MG63 (cell line): ENCODE results near the gene RACGAP1. TPM values are rescaled to one million over a fixed set of nuclear protein-coding genes. Genes with fewer than 3 reads are reported as not detected.
A peak's percentile ranks its signal among the peaks of the same experiment; 100 is the strongest.

Experiments used
- DNase-seq: peaks from one replicate; pipeline ENCODE4 v3.0.0-alpha.2; 2020
- H3K27me3 ChIP-seq: fragments of 250-450 bp; sonication (Bioruptor Pico); 2 replicates; pipeline ENCODE4 v1.5.1; 2020; ENCODE audit warnings: mild to moderate bottlenecking, moderate library complexity
- H3K36me3 ChIP-seq: fragments of 250-450 bp; sonication (Bioruptor Pico); 2 replicates; pipeline ENCODE4 v1.5.1; 2020; ENCODE audit warnings: mild to moderate bottlenecking, moderate library complexity
- H3K4me3 ChIP-seq: fragments of 250-450 bp; sonication (Bioruptor Pico); 2 replicates; pipeline ENCODE4 v1.5.1; 2020; ENCODE audit warnings: mild to moderate bottlenecking, moderate library complexity
- H3K9me3 ChIP-seq: fragments of 250-450 bp; sonication (Bioruptor Pico); 2 replicates; pipeline ENCODE4 v1.5.1; 2020; ENCODE audit warnings: mild to moderate bottlenecking, moderate library complexity
- total RNA-seq: library from RNA; depleted of rRNA; stranded (reverse); fragments of >200 nt; shearing (Covaris generic); gene quantifications from 2 replicates; pipeline ENCODE4 v1.2.3, GENCODE V29; 2014; ENCODE audit warnings: low replicate concordance

Gene RACGAP1
- total RNA-seq, 1 experiment from 2014 or later = 166 TPM

- H3K9me3 ChIP-seq = no peaks in the 10 kb centered on the region
- no peaks in the 10 kb centered on the region for H3K36me3 ChIP-seq
- no peak for DNase-seq
- no peaks in the 10 kb centered on the region for H3K27me3 ChIP-seq
- no peak overlapping the region for H3K4me3 ChIP-seq
Observed at GRCh38 chr12:49969027-49969426, 56.3 kb downstream of the RACGAP1 start.

- Histone ChIP-seq H3K27me3 (no peaks in the 10 kb centered on the region), H3K4me3 (no peak overlapping the region), H3K9me3 (no peaks in the 10 kb centered on the region), H3K36me3 (no peaks in the 10 kb centered on the region)
- DNase-seq = no peak
Observed at GRCh38 chr12:49968471-49968870, 56.8 kb downstream of the RACGAP1 start.

DNA sequence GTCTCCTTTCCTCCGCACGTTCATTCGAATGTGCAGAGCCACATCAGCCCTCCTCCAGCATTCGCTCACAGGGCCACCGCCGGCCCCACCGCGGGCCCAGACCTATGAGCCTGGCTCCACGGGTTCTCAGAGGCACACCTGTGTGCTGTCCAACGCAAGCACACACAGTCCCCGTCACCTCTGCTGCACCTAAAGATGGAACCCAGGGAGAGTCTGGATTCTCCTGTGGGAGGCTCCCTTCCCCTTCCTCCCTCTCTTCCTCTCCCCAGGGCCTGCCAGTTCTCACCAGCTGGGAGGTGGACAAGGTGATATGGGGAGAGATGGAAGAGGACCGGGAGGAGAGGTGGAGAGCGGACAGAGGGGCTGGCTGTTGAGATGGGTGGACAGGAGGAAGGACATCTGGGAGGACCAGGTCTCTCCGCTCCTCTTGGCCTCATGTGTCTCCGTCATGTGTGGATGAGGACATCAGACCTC, 57.5 kb downstream of the RACGAP1 start:
- Histone ChIP-seq H3K36me3 (no peaks in the 10 kb centered on the region), H3K4me3 (no peak overlapping the region), H3K27me3 (no peaks in the 10 kb centered on the region), H3K9me3 (no peaks in the 10 kb centered on the region)
- no peak for DNase-seq

DNA sequence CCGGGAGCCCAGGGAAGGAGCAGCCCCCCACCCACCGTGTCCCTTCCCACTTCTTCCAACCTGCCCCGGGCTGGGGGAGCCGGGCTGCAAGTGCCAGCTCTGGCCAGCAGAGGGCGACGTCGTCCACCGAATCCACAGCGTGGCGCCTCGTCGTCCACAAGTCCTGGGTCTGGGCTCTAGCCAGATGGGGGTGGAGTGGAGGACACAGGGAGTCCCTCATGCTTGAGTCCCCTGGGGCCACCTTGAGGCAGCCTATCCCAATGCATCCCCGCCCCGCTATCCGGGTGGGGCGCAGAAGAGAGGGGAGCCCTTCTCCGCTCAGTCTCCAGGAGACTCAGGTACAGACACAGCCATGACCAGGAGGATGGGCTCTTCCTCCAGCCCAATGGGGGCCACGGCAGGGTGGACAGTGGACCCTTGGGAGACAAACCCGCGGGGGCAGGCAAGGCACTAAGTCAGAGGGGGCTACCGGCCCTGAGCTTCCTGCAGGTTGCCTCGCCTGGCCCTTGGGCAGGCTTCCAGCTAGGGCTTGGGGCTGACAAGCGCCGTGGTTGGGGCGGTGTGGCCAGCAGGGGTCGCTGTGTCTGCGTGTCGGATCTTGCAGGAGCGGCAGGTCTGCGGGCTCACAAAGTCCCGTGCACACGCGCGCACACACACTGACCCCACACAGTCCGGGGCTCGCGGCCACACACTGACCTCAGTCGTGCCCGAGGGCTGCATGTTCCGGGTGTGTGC, 58.1 kb downstream of the RACGAP1 start:
- H3K27me3 ChIP-seq = no peaks in the 10 kb centered on the region
- H3K36me3 ChIP-seq = no peaks in the 10 kb centered on the region
- H3K4me3 ChIP-seq = peak overlapping the region; percentile 20
- no peaks in the 10 kb centered on the region for H3K9me3 ChIP-seq
- peak; percentile 70 for DNase-seq

GRCh38 chr12:49966511-49967041, 58.7 kb downstream of the RACGAP1 start:
- Histone ChIP-seq H3K27me3 (no peaks in the 10 kb centered on the region), H3K4me3 (no peak overlapping the region), H3K36me3 (no peaks in the 10 kb centered on the region), H3K9me3 (no peaks in the 10 kb centered on the region)
- no peak for DNase-seq

GRCh38 chr12:49965836-49966235, 59.5 kb downstream of the RACGAP1 start:
- no peak for DNase-seq
- Histone ChIP-seq H3K9me3 (no peaks in the 10 kb centered on the region), H3K36me3 (no peaks in the 10 kb centered on the region), H3K4me3 (no peak overlapping the region), H3K27me3 (no peaks in the 10 kb centered on the region)

GRCh38 chr12:49964849-49965624, 60.3 kb downstream of the RACGAP1 start:
- Histone ChIP-seq H3K9me3 (no peaks in the 10 kb centered on the region), H3K4me3 (no peak overlapping the region), H3K36me3 (no peaks in the 10 kb centered on the region), H3K27me3 (no peaks in the 10 kb centered on the region)
- DNase-seq = no peak

DNA sequence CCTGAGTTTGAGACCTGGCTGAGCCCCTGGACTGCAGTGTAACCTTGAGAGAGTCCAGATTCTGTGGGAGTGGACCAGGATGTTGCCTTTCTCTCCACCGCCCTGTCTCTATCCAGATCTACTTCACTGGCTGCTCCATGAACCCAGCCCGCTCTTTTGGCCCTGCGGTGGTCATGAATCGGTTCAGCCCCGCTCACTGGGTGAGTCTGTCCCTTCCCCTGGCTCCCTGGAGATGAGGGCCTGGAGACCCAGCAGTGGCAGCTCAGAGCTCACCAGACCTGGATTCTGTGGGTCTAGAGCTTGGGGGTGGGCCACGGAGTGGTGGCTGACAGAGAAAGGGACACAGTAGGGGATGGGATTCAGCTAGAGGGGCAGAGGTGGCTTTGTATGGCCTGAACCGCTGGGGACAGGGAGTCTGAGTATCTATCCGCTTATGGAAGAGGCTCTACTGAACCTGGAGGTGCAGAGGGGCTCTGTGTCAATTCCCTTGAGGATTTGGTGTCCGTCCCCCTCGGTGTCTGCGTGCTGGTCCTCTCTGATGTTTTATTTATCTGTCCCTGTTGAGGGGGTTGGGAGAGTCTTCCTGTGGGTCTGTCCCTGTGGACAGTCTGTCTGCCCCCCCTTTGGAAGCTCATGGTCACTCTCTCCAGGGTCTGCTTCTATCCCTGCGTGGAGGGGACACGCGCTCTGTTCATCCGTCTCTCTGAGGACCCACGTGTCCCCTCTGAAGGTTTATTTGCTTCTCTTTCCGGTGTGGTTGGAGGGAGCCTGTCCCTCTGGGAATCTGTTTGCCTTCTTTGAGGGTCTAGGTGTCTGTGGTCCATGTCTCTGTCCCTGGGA, 61.1 kb downstream of the RACGAP1 start:
- DNase-seq = no peak
- H3K9me3 ChIP-seq = no peaks in the 10 kb centered on the region
- no peaks in the 10 kb centered on the region for H3K36me3 ChIP-seq
- H3K4me3 ChIP-seq = no peak overlapping the region
- H3K27me3 ChIP-seq = no peaks in the 10 kb centered on the region

DNA sequence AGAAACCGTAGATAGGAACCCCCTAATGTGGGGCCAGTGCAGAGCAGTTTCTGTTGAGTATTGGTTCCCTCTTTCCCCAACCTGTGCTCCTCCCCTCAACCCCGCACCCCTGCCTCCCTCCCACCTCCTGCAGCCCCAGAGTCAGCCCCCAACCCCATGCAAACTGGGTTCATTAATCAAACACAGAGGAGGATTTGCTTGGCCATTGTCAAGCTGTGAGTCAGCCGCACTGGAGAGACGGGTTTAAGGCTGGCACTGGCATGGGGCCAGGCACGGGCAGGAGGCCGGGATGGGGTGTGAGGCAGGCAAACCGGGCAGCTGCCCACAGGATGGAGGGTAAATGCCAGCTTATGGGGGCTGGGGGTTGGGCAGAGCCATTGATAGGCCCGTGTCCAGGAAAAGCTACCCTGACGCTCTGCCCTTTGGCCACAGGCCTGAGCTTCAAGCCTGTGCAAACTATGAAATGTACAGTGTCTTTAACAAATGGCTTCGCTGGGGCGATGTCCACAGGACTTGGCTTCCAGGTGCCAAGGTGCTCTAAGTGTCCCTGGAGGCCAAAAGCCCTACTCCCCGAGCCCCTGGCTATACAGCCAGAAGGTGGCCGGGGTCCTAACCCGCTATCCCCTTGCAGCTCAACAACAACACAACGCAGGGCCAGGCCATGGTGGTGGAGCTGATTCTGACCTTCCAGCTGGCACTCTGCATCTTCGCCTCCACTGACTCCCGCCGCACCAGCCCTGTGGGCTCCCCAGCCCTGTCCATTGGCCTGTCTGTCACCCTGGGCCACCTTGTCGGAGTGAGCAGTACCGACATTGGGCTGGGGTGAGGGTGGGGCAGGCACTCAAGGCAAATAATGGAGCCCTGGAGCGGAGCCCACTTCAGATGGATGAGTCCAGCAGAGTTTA, 62.2 kb downstream of the RACGAP1 start:
- DNase-seq = peak; percentile 92
- no peaks in the 10 kb centered on the region for H3K36me3 ChIP-seq
- H3K9me3 ChIP-seq = no peaks in the 10 kb centered on the region
- no peaks in the 10 kb centered on the region for H3K27me3 ChIP-seq
- no peak overlapping the region for H3K4me3 ChIP-seq

DNA sequence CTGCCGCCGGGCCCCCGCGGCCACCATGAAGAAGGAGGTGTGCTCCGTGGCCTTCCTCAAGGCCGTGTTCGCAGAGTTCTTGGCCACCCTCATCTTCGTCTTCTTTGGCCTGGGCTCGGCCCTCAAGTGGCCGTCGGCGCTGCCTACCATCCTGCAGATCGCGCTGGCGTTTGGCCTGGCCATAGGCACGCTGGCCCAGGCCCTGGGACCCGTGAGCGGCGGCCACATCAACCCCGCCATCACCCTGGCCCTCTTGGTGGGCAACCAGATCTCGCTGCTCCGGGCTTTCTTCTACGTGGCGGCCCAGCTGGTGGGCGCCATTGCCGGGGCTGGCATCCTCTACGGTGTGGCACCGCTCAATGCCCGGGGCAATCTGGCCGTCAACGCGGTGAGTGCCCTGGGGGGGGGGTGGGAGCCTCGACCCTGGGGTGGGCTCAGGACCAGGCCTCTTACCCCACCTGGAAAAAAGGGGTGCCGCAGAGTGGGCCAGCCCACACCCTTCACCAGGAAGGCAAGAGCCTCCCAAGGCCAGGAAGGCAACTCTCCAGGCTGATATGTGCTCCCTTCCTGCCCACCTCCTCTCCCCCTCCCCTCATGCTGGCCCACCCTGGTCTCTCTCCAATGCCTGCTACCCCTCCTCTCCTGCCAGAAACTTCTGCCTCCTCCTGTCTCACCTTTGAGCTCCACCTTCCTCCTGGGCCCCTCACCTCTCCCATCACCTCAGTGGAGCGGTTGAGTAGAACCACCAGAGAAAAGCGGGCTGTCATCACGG, 63.1 kb downstream of the RACGAP1 start:
- Histone ChIP-seq H3K27me3 (no peaks in the 10 kb centered on the region), H3K36me3 (no peaks in the 10 kb centered on the region), H3K4me3 (no peak overlapping the region), H3K9me3 (no peaks in the 10 kb centered on the region)
- DNase-seq = no peak

DNA sequence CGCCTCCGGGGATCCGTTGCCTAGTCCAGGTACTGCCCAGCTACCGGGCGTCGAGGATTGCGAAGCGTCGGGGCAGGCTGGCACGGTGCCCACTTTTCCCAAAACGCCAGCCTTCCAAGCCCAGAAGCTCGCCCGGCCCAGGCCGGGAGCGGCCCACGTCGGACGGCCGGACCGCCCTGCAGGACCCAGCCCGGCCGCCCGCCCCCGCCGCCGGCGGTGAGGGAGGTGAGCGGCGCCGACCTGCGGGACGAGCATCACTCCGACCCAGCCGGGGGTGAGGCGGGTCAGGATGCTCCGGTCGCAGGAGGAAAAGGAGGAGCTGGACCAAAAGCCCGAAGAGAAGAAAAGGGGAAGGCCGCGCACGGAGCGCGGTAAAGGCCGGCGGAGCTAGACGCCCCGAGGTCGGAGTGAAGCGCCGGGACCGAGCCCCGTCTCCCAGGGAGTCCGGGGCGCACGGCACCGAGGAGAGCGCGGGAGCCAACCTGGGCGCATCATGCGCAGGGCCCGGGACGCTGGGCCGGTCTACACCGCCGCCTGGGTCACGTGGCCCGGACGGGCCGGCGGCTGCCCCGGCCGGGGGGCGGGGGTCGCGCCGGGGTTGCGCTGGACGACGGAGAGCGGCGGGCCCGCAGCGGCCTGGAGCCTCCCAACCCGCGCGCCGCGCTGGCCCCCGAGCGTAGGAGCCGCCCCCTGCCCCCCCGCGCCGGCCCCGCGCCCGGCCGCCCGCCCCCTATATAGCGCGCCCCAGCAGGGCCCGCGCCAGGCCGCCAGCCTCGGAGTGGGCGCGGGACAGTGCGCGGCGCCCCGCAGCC, 64.0 kb downstream of the RACGAP1 start, which contains the start of gene AQP5:
AQP5 (plus strand) TSS at position 762 of the 812 bp plus-strand sequence. CDS start 146 bp downstream, outside the sequence.
- DNase-seq = no peak
- Histone ChIP-seq H3K9me3 (no peaks in the 10 kb centered on the region), H3K4me3 (no peak within 1 kb of the TSS)

DNA sequence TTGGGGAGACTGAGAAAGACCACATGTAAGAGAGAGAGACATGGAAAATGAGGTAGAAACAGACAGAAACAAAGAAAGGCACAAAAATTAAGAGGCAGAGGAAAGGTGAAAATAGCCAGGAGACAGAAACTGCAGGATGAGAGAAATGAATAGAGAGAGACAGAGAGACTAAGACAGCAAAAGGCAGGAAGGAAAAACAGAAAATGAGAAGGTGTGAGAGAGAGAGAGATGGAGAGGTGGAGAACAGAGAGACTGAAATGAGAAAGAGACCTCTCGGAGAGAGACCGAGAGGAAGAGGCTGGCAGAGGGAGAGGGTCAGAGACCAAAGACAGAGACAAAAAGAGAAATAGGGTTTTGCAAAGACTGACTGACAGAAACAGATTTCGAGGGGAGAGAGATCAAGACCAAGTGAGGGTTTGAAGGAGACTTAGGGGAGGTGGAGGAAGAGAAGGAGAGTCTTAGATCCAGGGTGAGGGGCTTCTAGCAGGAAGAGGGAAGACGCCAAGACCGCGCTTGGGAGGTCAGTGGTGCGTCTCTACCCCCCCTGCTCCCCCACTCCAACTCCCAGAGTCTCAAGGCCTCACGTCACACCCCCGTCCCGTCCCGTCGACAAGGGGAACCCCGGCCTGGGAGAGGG, 64.7 kb downstream of the RACGAP1 start:
- DNase-seq = no peak

More for the DNA sequence above, 64.0 kb downstream of the RACGAP1 start, which contains the start of gene AQP5:
- Histone ChIP-seq H3K27me3 (no peaks in the 10 kb centered on the region), H3K36me3 (no peaks in the 10 kb centered on the region)

DNA sequence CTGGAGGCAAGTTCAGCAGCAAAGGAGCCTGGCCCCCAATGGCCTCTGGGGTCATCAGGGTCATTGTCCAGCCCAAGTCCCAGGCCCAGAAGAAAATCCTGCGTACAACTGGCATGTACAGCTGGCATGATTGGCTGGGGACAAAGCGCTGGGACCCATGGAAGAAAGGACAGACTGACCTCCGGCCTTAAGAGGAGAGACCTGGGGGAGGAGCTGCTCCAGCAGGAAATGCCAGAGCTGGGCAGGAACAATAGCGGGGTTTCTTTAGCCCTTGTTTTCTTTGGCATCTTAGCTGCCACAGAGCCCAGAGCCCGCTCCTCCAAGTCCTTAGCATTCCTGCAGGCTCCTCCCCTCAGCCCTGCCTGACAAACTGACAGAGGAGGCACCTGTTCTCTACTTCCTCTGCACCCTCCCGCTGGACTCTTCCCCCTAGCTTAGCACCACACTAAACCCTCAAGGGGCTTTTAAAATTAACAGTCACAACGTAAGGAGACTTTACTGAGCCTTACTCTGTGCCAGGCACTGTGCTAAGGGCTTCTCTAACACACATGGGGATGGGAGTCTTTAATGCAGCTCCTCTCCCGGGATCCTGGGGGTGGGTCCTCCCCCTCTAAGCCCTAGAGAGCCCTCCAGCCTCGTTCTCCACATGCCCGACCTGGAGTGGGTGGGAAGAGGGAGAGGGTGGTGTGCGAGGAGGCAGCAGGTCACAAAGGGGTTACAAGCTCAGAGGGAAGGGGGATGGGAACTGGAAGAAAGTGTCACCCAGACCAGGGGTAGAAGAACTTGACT, 65.4 kb downstream of the RACGAP1 start:
- no peak overlapping the region for H3K4me3 ChIP-seq
- peak; percentile 59 for DNase-seq
- H3K36me3 ChIP-seq = no peaks in the 10 kb centered on the region
- H3K27me3 ChIP-seq = no peaks in the 10 kb centered on the region
- no peaks in the 10 kb centered on the region for H3K9me3 ChIP-seq

More for the DNA sequence above, 64.7 kb downstream of the RACGAP1 start:
- Histone ChIP-seq H3K36me3 (no peaks in the 10 kb centered on the region), H3K27me3 (no peaks in the 10 kb centered on the region), H3K4me3 (no peak overlapping the region), H3K9me3 (no peaks in the 10 kb centered on the region)
